A673 (cell line): Measurements from ENCODE around the gene MAEA. TPM values are rescaled to one million over a fixed set of nuclear protein-coding genes. Genes with fewer than 3 reads are reported as not detected.

Experiments
- BruUV-seq: library from RNA; stranded (reverse); fragments of 400-500 nt; replicated peaks from 2 replicates; lab custom pipeline; 2021; lab: Mats Ljungman, UMichigan
- CTCF ChIA-PET: fragments of 300-600 bp; sonication (Branson Sonifier 250); formaldehyde crosslinking; loops from one replicate; lab custom pipeline; 2022; ENCODE audit warnings: antibody characterized with exemption; lab: Charles Lee
- POLR2A ChIA-PET: fragments of 300-600 bp; sonication (Branson Sonifier 250); formaldehyde crosslinking; loops from one replicate; lab custom pipeline; 2022; ENCODE audit warnings: antibody characterized with exemption; ENCODE audit not compliant: low non-redundant PET; lab: Charles Lee
- DNase-seq: peaks from one replicate; pipeline ENCODE4 v3.0.0-alpha.2; 2015; ENCODE audit warnings: low spot score
- H3K27ac ChIP-seq: fragments of 200-600 bp; sonication (generic); 2 replicates; pipeline ENCODE4 v1.5.1; 2016; ENCODE audit warnings: mixed run types, low read depth, mild to moderate bottlenecking, mixed read lengths, antibody characterized with exemption, low read length; ENCODE audit not compliant: poor library complexity, severe bottlenecking
- H3K27me3 ChIP-seq: fragments of 200-600 bp; sonication (generic); replicated peaks from 2 replicates; pipeline ENCODE4 v1.6.1; 2017; ENCODE audit warnings: mixed run types, low read depth, mild to moderate bottlenecking, mixed read lengths, antibody characterized with exemption, low read length; ENCODE audit not compliant: insufficient read depth, poor library complexity
- H3K36me3 ChIP-seq: fragments of 200-600 bp; sonication (generic); 2 replicates; pipeline ENCODE4 v1.6.1; 2016; ENCODE audit warnings: mixed run types, mild to moderate bottlenecking, mixed read lengths, antibody characterized with exemption, low read length; ENCODE audit not compliant: insufficient read depth, poor library complexity, severe bottlenecking
- H3K4me1 ChIP-seq: fragments of 200-600 bp; sonication (generic); 2 replicates; pipeline ENCODE4 v1.6.1; 2017; ENCODE audit warnings: mixed run types, mild to moderate bottlenecking, mixed read lengths, antibody characterized with exemption, low read length; ENCODE audit not compliant: insufficient read depth, poor library complexity, severe bottlenecking
- H3K4me3 ChIP-seq: fragments of 200-600 bp; sonication (generic); 2 replicates; pipeline ENCODE4 v1.5.1; 2016; ENCODE audit warnings: low read depth, mixed run types, mild to moderate bottlenecking, mixed read lengths, low read length; ENCODE audit not compliant: poor library complexity, severe bottlenecking
- H3K9me3 ChIP-seq: fragments of 200-600 bp; sonication (generic); 2 replicates; pipeline ENCODE4 v1.6.1; 2016; ENCODE audit warnings: mixed run types, low read depth, mild to moderate bottlenecking, mixed read lengths, antibody characterized with exemption, low read length; ENCODE audit not compliant: poor library complexity, severe bottlenecking
- CTCF ChIP-seq: fragments of 300-800, 200-600 bp; sonication (generic); conservative IDR thresholded peaks from 2 replicates; pipeline ENCODE4 v1.5.1; 2017; ENCODE audit warnings: low read depth, mild to moderate bottlenecking, antibody characterized with exemption, low read length, moderate library complexity, mixed read lengths
- EZH2 ChIP-seq: fragments of 200-600 bp; sonication (generic); IDR thresholded peaks from 2 replicates; pipeline ENCODE4 v1.6.1; 2017; ENCODE audit warnings: borderline replicate concordance, low read depth, mild to moderate bottlenecking, mixed read lengths, antibody characterized with exemption, low read length; ENCODE audit not compliant: poor library complexity, severe bottlenecking
- intact Hi-C: fragments of 100-400 bp; cut with micrococcal nuclease; formaldehyde crosslinking; loops from one replicate; pipeline ENCODE4 v1.10.0; 2022; ENCODE audit not compliant: unreplicated experiment
- total RNA-seq: library from RNA; stranded (reverse); gene quantifications from 2 replicates; pipeline ENCODE4 v1.2.3, GENCODE V29; 2021

MAEA gene
- total RNA-seq, 1 experiment from 2014 or later, result 87.0 TPM

DNA sequence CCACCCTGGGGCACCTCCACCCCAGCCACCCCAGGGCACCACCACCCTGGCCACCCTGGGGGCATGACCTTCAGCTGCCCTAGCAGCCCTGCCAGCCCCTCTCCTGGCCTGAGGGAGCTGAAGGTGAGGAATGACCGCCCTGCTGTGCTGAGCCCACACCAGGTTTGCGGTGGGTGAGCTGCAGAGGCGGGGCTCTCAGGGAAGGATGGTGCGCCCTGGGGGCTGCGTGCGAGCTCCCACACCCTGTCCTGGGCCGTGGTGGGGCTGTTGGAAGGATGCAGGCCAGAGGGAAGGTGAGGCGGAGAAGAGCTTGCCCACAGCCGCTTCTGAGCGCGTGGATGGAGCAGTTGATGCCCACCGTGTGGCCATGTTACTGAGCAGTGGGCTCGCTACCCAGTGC, 75.1 kb downstream of the MAEA start:
- no TSS peak for BruUV-seq
- Histone ChIP-seq H3K36me3 (no peaks in the 10 kb centered on the region), H3K4me1 (no peaks in the 10 kb centered on the region), H3K27me3 (no peaks in the 10 kb centered on the region), H3K27ac (no peak overlapping the region), H3K9me3 (no peaks in the 10 kb centered on the region), H3K4me3 (no peak overlapping the region)
- DNase-seq, result no peak
- POLR2A ChIA-PET, result no interaction called here
- TF ChIP-seq EZH2 (no peak), CTCF (no peak)
- CTCF ChIA-PET, result interaction anchor here (0.8 kb wide), 1 partner anchor 9 kb away, joined by 4 read pairs; no protein-coding TSS in a partner anchor
- intact Hi-C loops, result no loop called here

DNA sequence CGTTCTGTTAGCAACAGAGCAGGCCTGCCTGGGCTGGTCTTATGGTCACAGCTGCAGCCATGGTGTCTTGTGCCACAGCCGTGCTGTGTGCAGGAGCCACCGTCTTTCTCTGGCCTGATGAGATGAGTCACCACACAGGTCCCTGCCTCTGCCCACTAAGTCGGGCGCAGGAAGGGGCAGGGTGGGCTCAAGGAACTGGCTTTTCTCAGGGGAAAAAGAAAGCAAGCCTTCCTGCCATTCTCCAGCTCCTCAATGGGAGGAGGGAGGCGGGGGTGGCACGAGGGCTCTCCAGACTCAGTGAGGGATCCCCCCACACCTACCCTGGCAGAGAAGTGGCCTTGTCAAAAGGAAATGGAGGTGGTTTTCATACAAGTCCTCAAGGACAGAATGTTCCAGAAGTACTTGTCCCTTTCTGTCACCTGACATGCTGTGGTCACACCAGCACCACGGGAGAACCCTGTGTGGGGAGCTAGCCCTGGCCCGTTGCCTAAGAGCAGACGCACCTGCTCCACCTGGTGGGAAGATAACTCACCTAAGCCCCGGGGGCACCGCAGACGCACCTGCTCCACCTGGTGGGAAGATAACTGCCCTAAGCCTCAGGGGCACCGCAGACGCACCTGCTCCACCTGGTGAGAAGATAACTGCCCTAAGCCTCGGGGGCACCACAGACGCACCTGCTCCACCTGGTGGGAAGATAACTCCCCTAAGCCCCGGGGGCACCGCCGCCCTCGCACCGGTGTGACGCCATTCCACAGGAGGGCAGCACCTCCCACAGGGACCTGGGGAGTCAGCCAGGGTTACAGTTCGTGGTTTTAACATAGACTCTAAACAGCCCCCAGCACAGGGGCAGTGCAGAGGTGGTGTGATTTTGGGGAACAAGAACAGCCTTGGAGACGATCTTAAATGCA, 75.8 kb downstream of the MAEA start:
- H3K36me3 ChIP-seq, result no peaks in the 10 kb centered on the region
- no peaks in the 10 kb centered on the region for H3K4me1 ChIP-seq
- H3K27ac ChIP-seq, result no peak overlapping the region
- H3K4me3 ChIP-seq, result no peak overlapping the region
- intact Hi-C loops, result no loop called here
- no peaks in the 10 kb centered on the region for H3K27me3 ChIP-seq
- BruUV-seq, result no TSS peak
- H3K9me3 ChIP-seq, result no peaks in the 10 kb centered on the region
- no peak for DNase-seq
- no peak for TF ChIP-seq EZH2
- TF ChIP-seq CTCF, result no peak
- CTCF ChIA-PET, result interaction anchor here (0.8 kb wide), 1 partner anchor 9 kb away, joined by 4 read pairs; no protein-coding TSS in a partner anchor
- POLR2A ChIA-PET, result no interaction called here

DNA sequence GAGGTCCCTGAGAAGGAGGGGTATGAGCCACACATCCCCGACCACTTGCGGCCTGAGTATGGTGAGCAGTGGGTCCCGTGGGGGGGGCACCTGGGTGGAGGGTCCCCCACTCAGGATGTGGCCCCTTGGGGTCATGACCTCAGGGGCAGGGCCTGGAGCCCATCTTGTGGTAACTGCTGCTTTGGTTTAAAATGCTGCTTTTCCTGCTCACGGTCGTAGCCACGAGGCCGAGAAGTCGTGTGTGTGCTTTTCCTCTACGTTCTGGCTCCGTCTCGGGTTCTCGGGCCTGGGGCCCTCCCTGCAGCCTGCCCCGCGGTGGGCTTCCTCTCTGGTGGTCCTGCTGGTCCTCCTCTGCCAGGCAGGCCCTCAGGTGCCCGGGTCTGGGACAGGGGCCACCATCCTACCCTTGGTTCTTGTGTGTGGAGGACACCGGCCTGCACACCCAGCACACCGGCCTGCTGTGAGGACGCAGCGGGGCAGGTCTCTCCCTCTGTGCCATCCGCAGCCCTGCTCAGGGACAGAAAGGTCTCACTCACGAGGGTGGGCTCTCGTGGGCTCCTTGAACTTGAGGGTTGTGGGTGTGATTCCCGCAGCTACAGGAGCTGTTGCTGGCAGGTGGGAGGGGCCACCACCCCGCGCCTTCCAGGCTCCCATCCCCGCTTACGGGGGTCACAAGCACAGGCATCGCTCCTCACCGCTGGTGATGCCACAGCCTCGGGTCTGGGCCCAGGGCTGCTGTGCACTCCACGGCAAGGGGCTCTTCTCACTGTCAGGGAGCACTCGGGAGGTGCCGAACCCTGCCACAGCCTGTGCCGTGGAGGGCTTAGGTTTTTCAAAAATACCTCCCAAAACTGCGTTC, 76.9 kb downstream of the MAEA start:
- H3K4me3 ChIP-seq, result no peak overlapping the region
- intact Hi-C loops, result no loop called here
- DNase-seq, result no peak
- H3K27ac ChIP-seq, result no peak overlapping the region
- H3K4me1 ChIP-seq, result no peaks in the 10 kb centered on the region
- H3K27me3 ChIP-seq, result no peaks in the 10 kb centered on the region
- no peaks in the 10 kb centered on the region for H3K9me3 ChIP-seq
- POLR2A ChIA-PET, result no interaction called here
- BruUV-seq, result no TSS peak
- no peak for TF ChIP-seq EZH2
- H3K36me3 ChIP-seq, result no peaks in the 10 kb centered on the region
- CTCF ChIA-PET, result no interaction called here
